OCI-LY7 (cell line): Measurements from ENCODE around the gene PPP6R3. TPM values are rescaled to one million over a fixed set of nuclear protein-coding genes. Genes with fewer than 3 reads are reported as not detected.

Source experiments
- BruUV-seq: library from RNA; stranded (reverse); fragments of 400-500 nt; replicated peaks from 2 replicates; lab custom pipeline; 2021; lab: Mats Ljungman, UMichigan
- CTCF ChIA-PET: fragments of 300-600 bp; sonication (Branson Sonifier 250); formaldehyde crosslinking; loops from one replicate; lab custom pipeline; 2022; ENCODE audit warnings: antibody characterized with exemption; ENCODE audit not compliant: unreplicated experiment; lab: Charles Lee
- POLR2A ChIA-PET: fragments of 300-600 bp; sonication (Branson Sonifier 250); formaldehyde crosslinking; loops from one replicate; lab custom pipeline; 2022; ENCODE audit warnings: antibody characterized with exemption; lab: Charles Lee
- DNase-seq: peaks from one replicate; pipeline ENCODE4 v3.0.0-alpha.2; 2015; ENCODE audit warnings: low spot score
- H2AFZ ChIP-seq: fragments of 200-600 bp; sonication (generic), shearing (Covaris generic); 2 replicates; pipeline ENCODE4 v1.6.1; 2014; ENCODE audit warnings: mild to moderate bottlenecking, antibody characterized with exemption, low read length, moderate library complexity
- H3K27ac ChIP-seq: fragments of 200-600 bp; sonication (generic); 2 replicates; pipeline ENCODE4 v1.5.1; 2014; ENCODE audit warnings: mixed run types, low read depth, mild to moderate bottlenecking, moderate library complexity, low read length, inconsistent platforms; ENCODE audit not compliant: poor library complexity, severe bottlenecking
- H3K36me3 ChIP-seq: fragments of 200-600 bp; sonication (generic); 2 replicates; pipeline ENCODE4 v1.6.1; 2014; ENCODE audit warnings: mild to moderate bottlenecking, antibody characterized with exemption, low read length, moderate library complexity, mixed read lengths; ENCODE audit not compliant: insufficient read depth
- H3K4me1 ChIP-seq: fragments of 200-600 bp; sonication (generic); 2 replicates; pipeline ENCODE4 v1.5.1; 2014; ENCODE audit warnings: mild to moderate bottlenecking, low read length; ENCODE audit not compliant: insufficient read depth, poor library complexity, severe bottlenecking
- H3K4me2 ChIP-seq: fragments of 200-600 bp; sonication (generic); 2 replicates; pipeline ENCODE4 v1.6.1; 2014; ENCODE audit warnings: mild to moderate bottlenecking, low read length
- H3K4me3 ChIP-seq: fragments of 200-600 bp; sonication (generic); 2 replicates; pipeline ENCODE4 v1.5.1; 2014; ENCODE audit warnings: mild to moderate bottlenecking, low read depth, low read length; ENCODE audit not compliant: poor library complexity, severe bottlenecking
- H3K79me2 ChIP-seq: fragments of 200-600 bp; sonication (generic); 2 replicates; pipeline ENCODE4 v1.6.1; 2016; ENCODE audit warnings: low read depth, mild to moderate bottlenecking, low read length, moderate library complexity, mixed read lengths; ENCODE audit not compliant: insufficient read depth
- H3K9me2 ChIP-seq: fragments of 200-600 bp; sonication (generic); 2 replicates; pipeline ENCODE4 v1.6.1; 2016; ENCODE audit warnings: mild to moderate bottlenecking, low read length, mixed read lengths; ENCODE audit not compliant: insufficient read depth
- H3K9me3 ChIP-seq: fragments of 200-600 bp; sonication (generic); 2 replicates; pipeline ENCODE4 v1.6.1; 2014; ENCODE audit warnings: mild to moderate bottlenecking, mixed run types, low read length, mixed read lengths
- H4K20me1 ChIP-seq: fragments of 200-600 bp; sonication (generic); 2 replicates; pipeline ENCODE4 v1.6.1; 2014; ENCODE audit warnings: mild to moderate bottlenecking, antibody characterized with exemption, low read length, moderate library complexity, mixed read lengths; ENCODE audit not compliant: insufficient read depth
- EZH2phosphoT487 ChIP-seq: fragments of 200-600 bp; sonication (generic); IDR thresholded peaks from 2 replicates; pipeline ENCODE4 v1.6.1; 2018; ENCODE audit warnings: low read depth, borderline replicate concordance, mild to moderate bottlenecking, mixed run types, antibody characterized with exemption, low read length, moderate library complexity, mixed read lengths
- intact Hi-C: fragments of 100-400 bp; cut with micrococcal nuclease; formaldehyde crosslinking; loops from one replicate; pipeline ENCODE4 v1.10.0; 2022; ENCODE audit not compliant: unreplicated experiment
- total RNA-seq, 2 experiments: library from RNA; depleted of rRNA in 1 of 2; stranded (reverse); fragments of >200 nt in 1 of 2; shearing (Covaris generic) in 1 of 2; gene quantifications; 2 replicates each; pipeline ENCODE4 v1.2.3, GENCODE V29; 2014 to 2022
- TF ChIP-seq, protein P1 (sequence below): fragments of 200-600 bp; sonication (generic); conservative IDR thresholded peaks from 2 replicates; pipeline ENCODE4 v1.5.1; 2014; ENCODE audit warnings: mild to moderate bottlenecking, antibody characterized with exemption, low read length, moderate library complexity, mixed read lengths

Gene PPP6R3
- total RNA-seq, 2 experiments from 2014 or later = 122 to 151 TPM

- Histone ChIP-seq H3K4me1 (no peaks in the 10 kb centered on the region), H3K36me3 (peaks cover 100% of the 10 kb centered on the region), H3K27ac (no peak overlapping the region), H3K9me3 (no peaks in the 10 kb centered on the region), H3K4me2 (no peak overlapping the region), H4K20me1 (no peaks in the 10 kb centered on the region), H3K9me2 (no peaks in the 10 kb centered on the region), H2AFZ (no peak overlapping the region), H3K4me3 (no peak overlapping the region), H3K79me2 (no peaks in the 10 kb centered on the region)
- POLR2A ChIA-PET = interaction anchor here (0.6 kb wide), 1 partner anchor 76 kb away, joined by 4 read pairs; no protein-coding TSS in a partner anchor
- TF ChIP-seq EZH2phosphoT487 = no peak
- TF ChIP-seq, protein P1, sequence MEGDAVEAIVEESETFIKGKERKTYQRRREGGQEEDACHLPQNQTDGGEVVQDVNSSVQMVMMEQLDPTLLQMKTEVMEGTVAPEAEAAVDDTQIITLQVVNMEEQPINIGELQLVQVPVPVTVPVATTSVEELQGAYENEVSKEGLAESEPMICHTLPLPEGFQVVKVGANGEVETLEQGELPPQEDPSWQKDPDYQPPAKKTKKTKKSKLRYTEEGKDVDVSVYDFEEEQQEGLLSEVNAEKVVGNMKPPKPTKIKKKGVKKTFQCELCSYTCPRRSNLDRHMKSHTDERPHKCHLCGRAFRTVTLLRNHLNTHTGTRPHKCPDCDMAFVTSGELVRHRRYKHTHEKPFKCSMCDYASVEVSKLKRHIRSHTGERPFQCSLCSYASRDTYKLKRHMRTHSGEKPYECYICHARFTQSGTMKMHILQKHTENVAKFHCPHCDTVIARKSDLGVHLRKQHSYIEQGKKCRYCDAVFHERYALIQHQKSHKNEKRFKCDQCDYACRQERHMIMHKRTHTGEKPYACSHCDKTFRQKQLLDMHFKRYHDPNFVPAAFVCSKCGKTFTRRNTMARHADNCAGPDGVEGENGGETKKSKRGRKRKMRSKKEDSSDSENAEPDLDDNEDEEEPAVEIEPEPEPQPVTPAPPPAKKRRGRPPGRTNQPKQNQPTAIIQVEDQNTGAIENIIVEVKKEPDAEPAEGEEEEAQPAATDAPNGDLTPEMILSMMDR = no peak
- no TSS peak for BruUV-seq
- CTCF ChIA-PET = no interaction called here
- intact Hi-C loops = no loop called here
- no peak for DNase-seq
Measured at GRCh38 chr11:68567553-68567952, 107.0 kb downstream of the PPP6R3 start.

GRCh38 chr11:68569357-68569756, 108.8 kb downstream of the PPP6R3 start:
- no TSS peak for BruUV-seq
- Histone ChIP-seq H3K4me2 (no peak overlapping the region), H3K4me3 (no peak overlapping the region), H4K20me1 (no peaks in the 10 kb centered on the region), H3K36me3 (peaks cover 98% of the 10 kb centered on the region), H3K79me2 (no peaks in the 10 kb centered on the region), H3K4me1 (no peaks in the 10 kb centered on the region), H2AFZ (no peak overlapping the region), H3K9me2 (no peaks in the 10 kb centered on the region), H3K9me3 (no peaks in the 10 kb centered on the region), H3K27ac (no peak overlapping the region)
- intact Hi-C loops = no loop called here
- TF ChIP-seq, protein P1 = no peak
- no peak for TF ChIP-seq EZH2phosphoT487
- ChIA-PET CTCF (no interaction called here), POLR2A (no interaction called here)
- DNase-seq = no peak

DNA sequence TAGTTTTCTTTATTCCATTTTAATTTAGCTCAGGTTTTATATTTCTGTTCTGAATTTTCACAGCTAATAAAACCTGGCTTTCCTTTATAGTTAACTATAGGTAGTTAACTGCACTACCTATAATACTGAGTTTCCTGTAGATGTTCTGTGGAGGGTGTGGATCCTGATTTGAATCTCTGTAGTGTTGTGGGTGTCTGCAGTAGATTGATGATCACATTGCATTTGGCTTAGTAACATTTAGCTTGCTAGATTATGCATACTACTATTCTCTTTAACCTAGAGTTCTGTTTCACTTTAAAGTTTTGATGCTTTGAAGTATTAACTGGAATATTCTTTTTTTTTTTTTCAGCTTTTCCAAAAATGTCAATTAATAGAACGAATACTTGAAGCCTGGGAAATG, 110.1 kb downstream of the PPP6R3 start:
- no peak for DNase-seq
- CTCF ChIA-PET = no interaction called here
- Histone ChIP-seq H3K79me2 (no peaks in the 10 kb centered on the region), H4K20me1 (no peaks in the 10 kb centered on the region), H2AFZ (no peak overlapping the region), H3K4me2 (no peak overlapping the region), H3K4me1 (no peaks in the 10 kb centered on the region), H3K36me3 (peaks cover 98% of the 10 kb centered on the region), H3K27ac (no peak overlapping the region), H3K9me2 (no peaks in the 10 kb centered on the region), H3K9me3 (no peaks in the 10 kb centered on the region), H3K4me3 (no peak overlapping the region)
- no TSS peak for BruUV-seq
- POLR2A ChIA-PET = interaction anchor here (0.6 to 0.8 kb wide), 3 partner anchors 9 to 15 kb away, joined by 3 read pairs; no protein-coding TSS in a partner anchor
- no peak for TF ChIP-seq EZH2phosphoT487
- intact Hi-C loops = no loop called here
